ENCODE data around the gene LRRC8D. TPM values are rescaled to one million over a fixed set of nuclear protein-coding genes. Genes with fewer than 3 reads are reported as not detected.

Gene LRRC8D
- total RNA-seq, 1 experiment from 2014 or later, result 37.2 TPM

- Histone ChIP-seq H3K4me1 (ENCODE audit: insufficient read depth, low read length) (peaks cover 10% of the 10 kb centered on the region), H3K9ac (ENCODE audit: extremely low read depth, insufficient read length, low read length) (no peak overlapping the region), H3K79me1 (ENCODE audit: insufficient read depth, low read depth, low read length, poor library complexity, severe bottlenecking) (no peaks in the 10 kb centered on the region), H3T11ph (ENCODE audit: low read length) (no peak overlapping the region), H4K8ac (replicated peaks; ENCODE audit: insufficient read length, low read depth, low read length) (no peak overlapping the region), H3K4ac (ENCODE audit: low read depth, low read length) (no peak overlapping the region), H3K14ac (ENCODE audit: insufficient read depth, low read length) (no peak overlapping the region), H3K23me2 (ENCODE audit: insufficient read length, low read depth, low read length, poor library complexity, severe bottlenecking) (no peaks in the 10 kb centered on the region), H4K91ac (ENCODE audit: insufficient read length, low read depth, low read length) (no peak overlapping the region), H3K4me2 (ENCODE audit: insufficient read depth, insufficient read length, low read length) (no peak overlapping the region), H3K27me3 (ENCODE audit: insufficient read depth, low read length) (no peaks in the 10 kb centered on the region), H3K27ac (ENCODE audit: insufficient read length, low read depth, low read length) (no peak overlapping the region), H2AK5ac (ENCODE audit: insufficient read length, low read length) (no peak overlapping the region), H4K5ac (ENCODE audit: insufficient read length, low read depth, low read length) (no peak overlapping the region), H2BK12ac (ENCODE audit: insufficient read length, low read depth, low read length) (no peak overlapping the region), H2AFZ (ENCODE audit: low read length) (no peak overlapping the region), H2BK15ac (ENCODE audit: low read depth, low read length) (no peak overlapping the region), H2BK20ac (ENCODE audit: low read depth, low read length, poor library complexity, severe bottlenecking) (no peak overlapping the region), H3K79me2 (ENCODE audit: insufficient read depth, low read length) (no peaks in the 10 kb centered on the region), H4K20me1 (ENCODE audit: control insufficient read depth, insufficient read depth, insufficient read length) (no peaks in the 10 kb centered on the region), H3K9me3 (ENCODE audit: control insufficient read depth, low read depth, low read length) (no peaks in the 10 kb centered on the region), H2BK5ac (ENCODE audit: insufficient read length, low read length) (no peak overlapping the region), H3K23ac (ENCODE audit: insufficient read length, low read depth, low read length) (no peak overlapping the region), H3K18ac (ENCODE audit: insufficient read length, low read depth, low read length) (no peak overlapping the region), H2BK120ac (ENCODE audit: low read depth, low read length, poor library complexity, severe bottlenecking) (no peak overlapping the region), H3K56ac (ENCODE audit: insufficient read length, low read depth, low read length) (no peak overlapping the region)
- no peaks in the 10 kb centered on the region for H3K27me3 Mint-ChIP-seq (ENCODE audit: low read depth)
- DNase-seq, result no peak
- TF ChIP-seq, protein P1, sequence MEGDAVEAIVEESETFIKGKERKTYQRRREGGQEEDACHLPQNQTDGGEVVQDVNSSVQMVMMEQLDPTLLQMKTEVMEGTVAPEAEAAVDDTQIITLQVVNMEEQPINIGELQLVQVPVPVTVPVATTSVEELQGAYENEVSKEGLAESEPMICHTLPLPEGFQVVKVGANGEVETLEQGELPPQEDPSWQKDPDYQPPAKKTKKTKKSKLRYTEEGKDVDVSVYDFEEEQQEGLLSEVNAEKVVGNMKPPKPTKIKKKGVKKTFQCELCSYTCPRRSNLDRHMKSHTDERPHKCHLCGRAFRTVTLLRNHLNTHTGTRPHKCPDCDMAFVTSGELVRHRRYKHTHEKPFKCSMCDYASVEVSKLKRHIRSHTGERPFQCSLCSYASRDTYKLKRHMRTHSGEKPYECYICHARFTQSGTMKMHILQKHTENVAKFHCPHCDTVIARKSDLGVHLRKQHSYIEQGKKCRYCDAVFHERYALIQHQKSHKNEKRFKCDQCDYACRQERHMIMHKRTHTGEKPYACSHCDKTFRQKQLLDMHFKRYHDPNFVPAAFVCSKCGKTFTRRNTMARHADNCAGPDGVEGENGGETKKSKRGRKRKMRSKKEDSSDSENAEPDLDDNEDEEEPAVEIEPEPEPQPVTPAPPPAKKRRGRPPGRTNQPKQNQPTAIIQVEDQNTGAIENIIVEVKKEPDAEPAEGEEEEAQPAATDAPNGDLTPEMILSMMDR (conservative IDR thresholded peaks at IDR 0.05), result no peak
- peaks cover 0 to 3% (median 3%) of the 10 kb centered on the region in 3 experiments; a peak in 3 of 7 replicates for H3K36me3 Mint-ChIP-seq (ENCODE audit: insufficient read depth in 1 of 3, low read depth in 3 of 3)
- peak overlapping the region in 1 of 3 experiments; percentile 5; a peak in 3 of 7 replicates for H3K27ac Mint-ChIP-seq
- H3K4me1 Mint-ChIP-seq, result peaks cover 48 to 49% of the 10 kb centered on the region in 2 experiments
- H3K9me3 Mint-ChIP-seq, result peaks cover 2 to 3% of the 10 kb centered on the region in 2 experiments; a peak in 2 of 5 replicates
- WGBS (ENCODE audit: extremely low coverage, insufficient read length, low lambda C conversion rate), result no CpG with 5 or more reads among the region's 1 CpG
- H3K4me3 Mint-ChIP-seq, result no peak overlapping the region
Observed at GRCh38 chr1:89954401-89954800, 133.6 kb downstream of the LRRC8D start.

Measured in H9 (cell line).